H9 (cell line): ENCODE data around the gene TMEM132C. TPM values are rescaled to one million over a fixed set of nuclear protein-coding genes. Genes with fewer than 3 reads are reported as not detected.

ENCODE experiments used
- DNase-seq: peaks from one replicate; pipeline ENCODE4 v3.0.0-alpha.2; 2017
- H2AFZ ChIP-seq: one replicate; pipeline ENCODE4 v1.6.1; 2013; ENCODE audit warnings: mild to moderate bottlenecking, low read length, control low read depth, moderate library complexity
- H2AK5ac ChIP-seq: 2 replicates; pipeline ENCODE4 v1.6.1; 2013; ENCODE audit warnings: low read length, control low read depth, mixed read lengths; ENCODE audit not compliant: insufficient read length
- H2BK120ac ChIP-seq: one replicate; pipeline ENCODE4 v1.6.1; 2013; ENCODE audit warnings: low read depth, mild to moderate bottlenecking, low read length, control low read depth, inconsistent platforms; ENCODE audit not compliant: poor library complexity, severe bottlenecking
- H2BK12ac ChIP-seq: 2 replicates; pipeline ENCODE4 v1.6.1; 2013; ENCODE audit warnings: low read length, control low read depth, mixed read lengths, low read depth; ENCODE audit not compliant: insufficient read length
- H2BK15ac ChIP-seq: 2 replicates; pipeline ENCODE4 v1.6.1; 2013; ENCODE audit warnings: low read depth, low read length, control low read depth
- H2BK20ac ChIP-seq: one replicate; pipeline ENCODE4 v1.6.1; 2013; ENCODE audit warnings: low read depth, mild to moderate bottlenecking, low read length, control low read depth, inconsistent platforms; ENCODE audit not compliant: poor library complexity, severe bottlenecking
- H2BK5ac ChIP-seq: 2 replicates; pipeline ENCODE4 v1.6.1; 2013; ENCODE audit warnings: low read length, control low read depth, mixed read lengths; ENCODE audit not compliant: insufficient read length
- H3K14ac ChIP-seq: 2 replicates; pipeline ENCODE4 v1.6.1; 2013; ENCODE audit warnings: low read length, control low read depth; ENCODE audit not compliant: insufficient read depth
- H3K18ac ChIP-seq: 2 replicates; pipeline ENCODE4 v1.6.1; 2013; ENCODE audit warnings: low read depth, mild to moderate bottlenecking, mixed read lengths, low read length, control low read depth; ENCODE audit not compliant: insufficient read length
- H3K23ac ChIP-seq: 2 replicates; pipeline ENCODE4 v1.6.1; 2013; ENCODE audit warnings: low read length, control low read depth, mixed read lengths, low read depth; ENCODE audit not compliant: insufficient read length
- H3K23me2 ChIP-seq: 2 replicates; pipeline ENCODE4 v1.6.1; 2013; ENCODE audit warnings: low read depth, mild to moderate bottlenecking, mixed read lengths, low read length, control low read depth; ENCODE audit not compliant: insufficient read length, poor library complexity, severe bottlenecking
- H3K27ac ChIP-seq: 2 replicates; pipeline ENCODE4 v1.5.1; 2013; ENCODE audit warnings: low read length, control low read depth, mixed read lengths, low read depth; ENCODE audit not compliant: insufficient read length
- H3K27me3 ChIP-seq: 2 replicates; pipeline ENCODE4 v1.6.1; 2013; ENCODE audit warnings: low read length, control low read depth, inconsistent platforms; ENCODE audit not compliant: insufficient read depth
- H3K4ac ChIP-seq: 2 replicates; pipeline ENCODE4 v1.6.1; 2013; ENCODE audit warnings: low read depth, mild to moderate bottlenecking, control low read depth, inconsistent platforms, low read length, moderate library complexity
- H3K4me1 ChIP-seq: 2 replicates; pipeline ENCODE4 v1.6.1; 2013; ENCODE audit warnings: low read length, control low read depth, inconsistent platforms; ENCODE audit not compliant: insufficient read depth
- H3K4me2 ChIP-seq: 2 replicates; pipeline ENCODE4 v1.6.1; 2013; ENCODE audit warnings: low read length, control low read depth, mixed read lengths; ENCODE audit not compliant: insufficient read length, insufficient read depth
- H3K56ac ChIP-seq: 2 replicates; pipeline ENCODE4 v1.6.1; 2013; ENCODE audit warnings: low read depth, mild to moderate bottlenecking, mixed read lengths, low read length, control low read depth; ENCODE audit not compliant: insufficient read length
- H3K79me1 ChIP-seq: 2 replicates; pipeline ENCODE4 v1.6.1; 2013; ENCODE audit warnings: low read depth, mild to moderate bottlenecking, moderate library complexity, low read length, control low read depth, inconsistent platforms; ENCODE audit not compliant: insufficient read depth, poor library complexity, severe bottlenecking
- H3K79me2 ChIP-seq: 2 replicates; pipeline ENCODE4 v1.6.1; 2013; ENCODE audit warnings: low read length, control low read depth, inconsistent platforms; ENCODE audit not compliant: insufficient read depth
- H3K9ac ChIP-seq: 2 replicates; pipeline ENCODE4 v1.6.1; 2013; ENCODE audit warnings: low read length, control low read depth, mixed read lengths; ENCODE audit not compliant: insufficient read length; ENCODE audit errors: extremely low read depth
- H3K9me3 ChIP-seq: one replicate; pipeline ENCODE4 v1.6.1; 2013; ENCODE audit warnings: low read depth, low read length, inconsistent platforms; ENCODE audit not compliant: control insufficient read depth
- H3T11ph ChIP-seq: one replicate; pipeline ENCODE4 v1.6.1; 2013; ENCODE audit warnings: mild to moderate bottlenecking, low read length, control low read depth, inconsistent platforms
- H4K20me1 ChIP-seq: one replicate; pipeline ENCODE4 v1.6.1; 2013; ENCODE audit not compliant: control insufficient read depth, insufficient read length, insufficient read depth
- H4K5ac ChIP-seq: 2 replicates; pipeline ENCODE4 v1.6.1; 2013; ENCODE audit warnings: low read depth, mild to moderate bottlenecking, mixed read lengths, low read length, control low read depth; ENCODE audit not compliant: insufficient read length
- H4K8ac ChIP-seq: replicated peaks from 2 replicates; pipeline ENCODE4 v1.6.1; 2013; ENCODE audit warnings: low read length, control low read depth, mixed read lengths, low read depth; ENCODE audit not compliant: insufficient read length
- H4K91ac ChIP-seq: 2 replicates; pipeline ENCODE4 v1.6.1; 2013; ENCODE audit warnings: low read depth, mild to moderate bottlenecking, moderate library complexity, mixed read lengths, low read length, control low read depth; ENCODE audit not compliant: insufficient read length
- H3K27ac Mint-ChIP-seq, 3 experiments: 2 replicates in 2 of 3; 3 replicates in 1 of 3; pipeline ENCODE4 v1.8.0; 2020 to 2021; ENCODE audit warnings: mixed read lengths in 3 of 3, mild to moderate bottlenecking in 1 of 3, moderate library complexity in 1 of 3
- H3K27me3 Mint-ChIP-seq: 2 replicates; pipeline ENCODE4 v1.8.0; 2021; ENCODE audit warnings: low read depth, mild to moderate bottlenecking, moderate library complexity, mixed read lengths
- H3K36me3 Mint-ChIP-seq, 3 experiments: 2 replicates in 2 of 3; 3 replicates in 1 of 3; pipeline ENCODE4 v1.8.0; 2020 to 2021; ENCODE audit warnings: low read depth in 3 of 3, mixed read lengths in 3 of 3; ENCODE audit not compliant: insufficient read depth in 1 of 3
- H3K4me1 Mint-ChIP-seq, 2 experiments: 2 replicates each; pipeline ENCODE4 v1.8.0; 2020; ENCODE audit warnings: mixed read lengths in 2 of 2
- H3K4me3 Mint-ChIP-seq, 2 experiments: 2 replicates in 1 of 2; 3 replicates in 1 of 2; pipeline ENCODE4 v1.8.0; 2020 to 2021; ENCODE audit warnings: mild to moderate bottlenecking in 2 of 2, mixed read lengths in 2 of 2, moderate library complexity in 1 of 2
- H3K9me3 Mint-ChIP-seq, 2 experiments: 2 replicates in 1 of 2; 3 replicates in 1 of 2; pipeline ENCODE4 v1.8.0; 2020; ENCODE audit warnings: mild to moderate bottlenecking in 2 of 2, mixed read lengths in 2 of 2, moderate library complexity in 1 of 2
- CTCF ChIP-seq: fragments of 200-600 bp; sonication (generic); conservative IDR thresholded peaks from 3 replicates; pipeline ENCODE4 v1.8.0; 2021; ENCODE audit warnings: antibody characterized with exemption, mild to moderate bottlenecking
- WGBS: extraction: QIAGEN DNeasy Blood & Tissue Kit; methylation state at CpG from one replicate; pipeline ENCODE4 v1.1.7; 2013; ENCODE audit warnings: missing lambda C conversion rate, low lambda C conversion rate, mixed read lengths; ENCODE audit not compliant: insufficient read length; ENCODE audit errors: extremely low coverage; 5-methylcytosine and 5-hydroxymethylcytosine counted together
- total RNA-seq: library from RNA; stranded (reverse); gene quantifications from 2 replicates; pipeline ENCODE4 v1.2.1, GENCODE V29; 2021

Gene TMEM132C
- total RNA-seq, 1 experiment from 2014 or later = 0.22 TPM

DNA sequence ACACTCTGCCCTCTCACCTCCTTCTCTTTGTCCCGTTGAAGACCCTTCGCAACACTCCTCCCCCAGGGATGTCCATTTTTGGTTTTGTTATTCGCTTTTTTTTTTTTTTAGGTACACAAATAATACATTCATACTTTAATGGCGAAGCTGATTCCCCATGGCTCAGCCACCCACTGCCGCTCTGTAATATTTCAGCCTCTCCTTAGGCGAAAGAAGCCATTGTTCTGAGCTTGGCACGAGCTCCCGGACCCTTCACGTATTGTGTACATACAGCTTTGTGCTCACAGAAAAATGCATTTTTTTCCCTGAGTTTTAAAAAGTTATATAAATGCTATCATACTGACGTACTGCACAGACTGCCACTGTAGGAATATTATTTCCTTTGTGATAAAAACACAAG is 115.0 kb downstream of the TMEM132C start:
- H3K27me3 ChIP-seq = no peaks in the 10 kb centered on the region

More for the DNA sequence above, 115.0 kb downstream of the TMEM132C start:
- no peak overlapping the region for H3K4ac ChIP-seq
- no peak overlapping the region for H2AK5ac ChIP-seq
- H2BK12ac ChIP-seq = no peak overlapping the region
- H3K79me1 ChIP-seq = no peaks in the 10 kb centered on the region
- no peak for TF ChIP-seq CTCF
- Mint-ChIP-seq H3K4me3 (peak overlapping the region in 1 of 2 experiments; percentile 72; a peak in 3 of 5 replicates), H3K27ac (no peak overlapping the region), H3K4me1 (peaks cover 19 to 28% of the 10 kb centered on the region in 2 experiments), H3K36me3 (peaks cover 0 to 4% (median 0%) of the 10 kb centered on the region in 3 experiments; a peak in 1 of 7 replicates), H3K9me3 (peaks cover 2 to 11% of the 10 kb centered on the region in 2 experiments; a peak in 3 of 5 replicates), H3K27me3 (peaks cover 97% of the 10 kb centered on the region)
- H3K9ac ChIP-seq = no peak overlapping the region
- no peak overlapping the region for H4K91ac ChIP-seq
- H3K18ac ChIP-seq = no peak overlapping the region
- H3K14ac ChIP-seq = no peak overlapping the region
- H4K20me1 ChIP-seq = no peaks in the 10 kb centered on the region
- no peak overlapping the region for H3K27ac ChIP-seq
- no CpG with 5 or more reads among the region's 10 CpGs for WGBS
- no peak overlapping the region for H2BK20ac ChIP-seq
- H2BK15ac ChIP-seq = no peak overlapping the region
- H3K23me2 ChIP-seq = no peaks in the 10 kb centered on the region
- no peak overlapping the region for H2AFZ ChIP-seq
- H3K9me3 ChIP-seq = no peaks in the 10 kb centered on the region
- H3K23ac ChIP-seq = no peak overlapping the region
- no peak overlapping the region for H3K4me2 ChIP-seq
- H2BK120ac ChIP-seq = no peak overlapping the region
- H4K8ac ChIP-seq = no peak overlapping the region
- no peak for DNase-seq
- H4K5ac ChIP-seq = no peak overlapping the region
- no peak overlapping the region for H3K56ac ChIP-seq
- H3K4me1 ChIP-seq = no peaks in the 10 kb centered on the region
- H2BK5ac ChIP-seq = no peak overlapping the region
- no peaks in the 10 kb centered on the region for H3K79me2 ChIP-seq
- H3T11ph ChIP-seq = no peak overlapping the region
